Measurements from ENCODE around the gene ENO2.
"Not testable (repeated sequence)": the region's sequence is repeated elsewhere in the genome, so short reads cannot be mapped to it uniquely, and the experiment has no call there.

ENO2 gene

GRCh38 chr12:6886206-6886999, 28.0 kb upstream of the ENO2 start:
- not testable (repeated sequence) for DNase-seq (ENCODE audit: low read depth)

- no peak for DNase-seq (ENCODE audit: low read depth)
These were observed 26.9 kb upstream of the ENO2 start for GRCh38 chr12:6887460-6887859.

- DNase-seq (ENCODE audit: low read depth) = no peak
These were observed 26.0 kb upstream of the ENO2 start for GRCh38 chr12:6888360-6888759.

GRCh38 chr12:6888794-6889193, 25.6 kb upstream of the ENO2 start:
- DNase-seq (ENCODE audit: low read depth) = not testable (repeated sequence)

- not testable (repeated sequence) for DNase-seq (ENCODE audit: low read depth)
These were observed 24.4 kb upstream of the ENO2 start for GRCh38 chr12:6889775-6890573.

GRCh38 chr12:6890789-6891645, 23.4 kb upstream of the ENO2 start:
- peak; percentile 97 for DNase-seq (ENCODE audit: low read depth)

- no peak for DNase-seq (ENCODE audit: low read depth)
These were observed 22.8 kb upstream of the ENO2 start for GRCh38 chr12:6891646-6892001.

GRCh38 chr12:6892683-6893082, 21.7 kb upstream of the ENO2 start:
- not testable (repeated sequence) for DNase-seq (ENCODE audit: low read depth)

GRCh38 chr12:6894321-6894720, 20.1 kb upstream of the ENO2 start:
- no peak for DNase-seq (ENCODE audit: low read depth)

- DNase-seq (ENCODE audit: low read depth) = no peak
These were observed 17.4 kb upstream of the ENO2 start for GRCh38 chr12:6896846-6897435.

- DNase-seq (ENCODE audit: low read depth) = no peak
These were observed 15.0 kb upstream of the ENO2 start for GRCh38 chr12:6899427-6899826.

- DNase-seq (ENCODE audit: low read depth) = no peak
These were observed 14.4 kb upstream of the ENO2 start for GRCh38 chr12:6899837-6900519.

- no peak for DNase-seq (ENCODE audit: low read depth)
These were observed 11.9 kb upstream of the ENO2 start for GRCh38 chr12:6902448-6902847.

- no peak for DNase-seq (ENCODE audit: low read depth)
These were observed 10.7 kb upstream of the ENO2 start for GRCh38 chr12:6903722-6904121.

- peak; percentile 95 for DNase-seq (ENCODE audit: low read depth)
These were observed 9.8 kb upstream of the ENO2 start, which contains the start of gene LRRC23 for GRCh38 chr12:6904280-6905276. Gene LRRC23, plus strand, starts transcription at chr12:6904822. Its CDS starts 812 bp downstream, at chr12:6905634.

- no peak for DNase-seq (ENCODE audit: low read depth)
These were observed 8.9 kb upstream of the ENO2 start for GRCh38 chr12:6905414-6906040.

- not testable (repeated sequence) for DNase-seq (ENCODE audit: low read depth)
These were observed 6.2 kb upstream of the ENO2 start for GRCh38 chr12:6908141-6908540.

- no peak for DNase-seq (ENCODE audit: low read depth)
These were observed 4.8 kb upstream of the ENO2 start for GRCh38 chr12:6909421-6910145.
